HCT116 (cell line): Measurements from ENCODE around the gene TJAP1. TPM values are rescaled to one million over a fixed set of nuclear protein-coding genes. Genes with fewer than 3 reads are reported as not detected.

ENCODE experiments used
- ATAC-seq: fragments of 200-7000 bp; cut with Tn5 transposase; 2 replicates; pipeline ENCODE4 v1.9.1; 2020; ENCODE audit warnings: mild to moderate bottlenecking, moderate library complexity
- BruUV-seq: library from RNA; stranded (reverse); fragments of 400-500 nt; replicated peaks from 2 replicates; lab custom pipeline; 2021; lab: Mats Ljungman, UMichigan
- CTCF ChIA-PET: fragments of 300-600 bp; sonication (Branson Sonifier 250); formaldehyde crosslinking; loops from one replicate; lab custom pipeline; 2021; ENCODE audit warnings: antibody characterized with exemption; lab: Charles Lee
- POLR2A ChIA-PET: fragments of 300-600, 350-600 bp; sonication (Branson Sonifier 250); formaldehyde crosslinking; loops from one replicate; lab custom pipeline; 2021; ENCODE audit warnings: antibody characterized with exemption; lab: Charles Lee
- RAD21 ChIA-PET, 2 experiments: fragments of 300-600 bp; sonication (Branson Sonifier 250); formaldehyde crosslinking; loops; one replicate each; lab custom pipeline; 2023; ENCODE audit warnings: low total read pairs in 2 of 2; ENCODE audit not compliant: uncharacterized antibody in 2 of 2, unreplicated experiment in 2 of 2, low non-redundant PET in 1 of 2; lab: Charles Lee
- DNase-seq: peaks from one replicate; pipeline ENCODE4 v3.0.0-alpha.2; 2010; ENCODE audit warnings: low read depth, low spot score
- H2AFZ ChIP-seq: fragments of 200-600 bp; shearing (Covaris generic), sonication (generic); 2 replicates; pipeline ENCODE4 v1.6.1; 2017; ENCODE audit warnings: low read depth, mixed run types, mixed read lengths, antibody characterized with exemption, low read length; ENCODE audit not compliant: poor library complexity, severe bottlenecking
- H3K27ac ChIP-seq: 2 replicates; pipeline ENCODE4 v1.5.1; 2012; ENCODE audit warnings: low read depth, low read length
- H3K27me3 ChIP-seq: fragments of 200-600 bp; sonication (generic); 2 replicates; pipeline ENCODE4 v1.6.1; 2016; ENCODE audit warnings: mixed run types, low read length, mixed read lengths; ENCODE audit not compliant: insufficient read depth
- H3K36me3 ChIP-seq, 2 experiments: fragments of 200-500 bp in 1 of 2; fragments of 200-600 bp in 1 of 2; sonication (Bioruptor generic) in 1 of 2; sonication (generic) in 1 of 2; 2 replicates each; pipeline versions ENCODE4 v1.5.1 to v1.6.1; 2014 to 2016; ENCODE audit warnings: low read length in 2 of 2, inconsistent platforms in 1 of 2, mixed read lengths in 1 of 2, mixed run types in 1 of 2; ENCODE audit not compliant: insufficient read depth in 2 of 2, control insufficient read depth in 1 of 2
- H3K4me1 ChIP-seq, 2 experiments: fragments of 200-600 bp in 1 of 2; sonication (generic) in 1 of 2; 2 replicates each; pipeline versions ENCODE4 v1.5.1 to v1.6.1; 2012 to 2017; ENCODE audit warnings: low read length in 2 of 2, inconsistent platforms in 1 of 2, mild to moderate bottlenecking in 1 of 2, mixed read lengths in 1 of 2, mixed run types in 1 of 2, moderate library complexity in 1 of 2; ENCODE audit not compliant: insufficient read depth in 2 of 2, control insufficient read depth in 1 of 2
- H3K4me2 ChIP-seq: fragments of 200-600 bp; sonication (generic); 2 replicates; pipeline ENCODE4 v1.6.1; 2017; ENCODE audit warnings: mixed run types, low read length, mixed read lengths
- H3K4me3 ChIP-seq, 2 experiments: fragments of 200-600 bp in 1 of 2; sonication (generic) in 1 of 2; replicated peaks in 1 of 2; 2 replicates each; pipeline ENCODE4 v1.5.1; 2011 to 2016; ENCODE audit warnings: low read length in 2 of 2, control low read depth in 1 of 2, low read depth in 1 of 2, mild to moderate bottlenecking in 1 of 2, mixed read lengths in 1 of 2, mixed run types in 1 of 2
- H3K79me2 ChIP-seq: fragments of 200-600 bp; sonication (generic); 2 replicates; pipeline ENCODE4 v1.6.1; 2017; ENCODE audit warnings: mild to moderate bottlenecking, mixed run types, low read length, moderate library complexity, mixed read lengths; ENCODE audit not compliant: insufficient read depth
- H3K9ac ChIP-seq: fragments of 200-600 bp; sonication (generic); 2 replicates; pipeline ENCODE4 v1.6.1; 2016; ENCODE audit warnings: low read length, mixed read lengths
- H3K9me2 ChIP-seq: fragments of 200-600 bp; sonication (generic), shearing (Covaris generic); 2 replicates; pipeline ENCODE4 v1.6.1; 2017; ENCODE audit warnings: mixed run types, mild to moderate bottlenecking, moderate library complexity; ENCODE audit not compliant: insufficient read depth
- H3K9me3 ChIP-seq, 2 experiments: fragments of 200-500 bp in 1 of 2; fragments of 200-600 bp in 1 of 2; sonication (Bioruptor generic) in 1 of 2; sonication (generic) in 1 of 2; 2 replicates each; pipeline ENCODE4 v1.6.1; 2014 to 2017; ENCODE audit warnings: low read length in 2 of 2, mixed read lengths in 2 of 2, inconsistent platforms in 1 of 2, low read depth in 1 of 2, mild to moderate bottlenecking in 1 of 2, mixed run types in 1 of 2, moderate library complexity in 1 of 2; ENCODE audit not compliant: control insufficient read depth in 1 of 2, insufficient read depth in 1 of 2
- H4K20me1 ChIP-seq: fragments of 200-600 bp; sonication (generic), shearing (Covaris generic); 2 replicates; pipeline ENCODE4 v1.6.1; 2017; ENCODE audit warnings: mixed run types, mild to moderate bottlenecking, moderate library complexity; ENCODE audit not compliant: insufficient read depth
- EGR1 ChIP-seq: IDR thresholded peaks from 2 replicates; pipeline ENCODE4 v1.6.1; 2012; ENCODE audit warnings: low read depth
- ELF1 ChIP-seq: IDR thresholded peaks from 2 replicates; pipeline ENCODE4 v1.6.1; 2012; ENCODE audit warnings: low read depth, borderline replicate concordance
- EZH2 ChIP-seq: fragments of 200-600 bp; sonication (generic); IDR thresholded peaks from 2 replicates; pipeline ENCODE4 v1.6.1; 2017; ENCODE audit warnings: antibody characterized with exemption, mixed run types
- EZH2phosphoT487 ChIP-seq: fragments of 200-600 bp; IDR thresholded peaks from 2 replicates; pipeline ENCODE4 v1.6.1; 2018; ENCODE audit warnings: antibody characterized with exemption, borderline replicate concordance
- JUND ChIP-seq: IDR thresholded peaks from 2 replicates; pipeline ENCODE4 v1.6.1; 2012
- YY1 ChIP-seq: IDR thresholded peaks from 2 replicates; pipeline ENCODE4 v1.6.1; 2011; ENCODE audit warnings: low read length, low read depth, moderate library complexity, mild to moderate bottlenecking; ENCODE audit not compliant: insufficient replicate concordance; ENCODE audit errors: extremely low read depth
- intact Hi-C: fragments of 100-400 bp; cut with micrococcal nuclease; formaldehyde crosslinking; loops from 2 replicates; pipeline ENCODE4 v1.10.0; 2022
- total RNA-seq: library from RNA; stranded (reverse); gene quantifications from one replicate; pipeline ENCODE4 v1.2.1, GENCODE V29; 2021; ENCODE audit not compliant: unreplicated experiment
- TF ChIP-seq, protein P1 (sequence below): IDR thresholded peaks from 2 replicates; pipeline ENCODE4 v1.6.1; 2011; ENCODE audit warnings: mild to moderate bottlenecking, low read length, moderate library complexity; ENCODE audit not compliant: insufficient replicate concordance; ENCODE audit errors: extremely low read depth
- TF ChIP-seq, protein P2 (sequence below): IDR thresholded peaks from 2 replicates; pipeline ENCODE4 v1.6.1; 2012; ENCODE audit warnings: low read depth

The TJAP1 gene
- total RNA-seq, 1 experiment from 2014 or later: 45.2 TPM

DNA sequence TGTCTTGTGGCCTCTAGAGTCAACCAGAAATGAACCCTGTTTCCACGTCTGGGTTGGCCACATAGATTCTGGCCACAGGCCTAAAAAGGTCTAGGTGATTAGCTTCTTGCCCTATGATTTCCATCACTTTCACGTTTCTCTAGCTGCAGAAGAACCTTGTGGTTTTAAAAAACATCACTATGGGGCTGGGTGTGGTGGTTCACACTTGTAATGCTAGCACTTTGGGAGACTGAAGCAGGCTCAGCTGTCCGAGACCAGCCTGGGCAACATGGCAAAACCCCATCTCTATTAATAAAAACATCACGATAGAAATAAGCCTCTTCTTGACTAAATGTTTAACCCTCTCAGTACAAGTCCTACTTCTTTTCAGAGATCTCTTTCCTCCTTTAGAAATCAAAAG, 67.1 kb downstream of the TJAP1 start:
- Histone ChIP-seq H3K27ac (no peak overlapping the region), H3K4me2 (no peak overlapping the region), H2AFZ (no peak overlapping the region), H3K4me3 (no peak overlapping the region), H3K27me3 (no peaks in the 10 kb centered on the region), H3K79me2 (peaks cover 17% of the 10 kb centered on the region), H3K36me3 (peaks cover 57 to 61% of the 10 kb centered on the region in 2 experiments), H3K9me2 (no peaks in the 10 kb centered on the region), H4K20me1 (no peaks in the 10 kb centered on the region), H3K9me3 (no peaks in the 10 kb centered on the region), H3K9ac (no peak overlapping the region), H3K4me1 (no peaks in the 10 kb centered on the region)
- no TSS peak for BruUV-seq
- DNase-seq: no peak
- ChIA-PET CTCF (no interaction called here), RAD21 (no interaction called here), POLR2A (no interaction called here)
- ATAC-seq: no peak
- intact Hi-C loops: no loop called here
- TF ChIP-seq EZH2phosphoT487: no peak
- no peak for TF ChIP-seq ELF1
- no peak for TF ChIP-seq EZH2
- TF ChIP-seq, protein P1, sequence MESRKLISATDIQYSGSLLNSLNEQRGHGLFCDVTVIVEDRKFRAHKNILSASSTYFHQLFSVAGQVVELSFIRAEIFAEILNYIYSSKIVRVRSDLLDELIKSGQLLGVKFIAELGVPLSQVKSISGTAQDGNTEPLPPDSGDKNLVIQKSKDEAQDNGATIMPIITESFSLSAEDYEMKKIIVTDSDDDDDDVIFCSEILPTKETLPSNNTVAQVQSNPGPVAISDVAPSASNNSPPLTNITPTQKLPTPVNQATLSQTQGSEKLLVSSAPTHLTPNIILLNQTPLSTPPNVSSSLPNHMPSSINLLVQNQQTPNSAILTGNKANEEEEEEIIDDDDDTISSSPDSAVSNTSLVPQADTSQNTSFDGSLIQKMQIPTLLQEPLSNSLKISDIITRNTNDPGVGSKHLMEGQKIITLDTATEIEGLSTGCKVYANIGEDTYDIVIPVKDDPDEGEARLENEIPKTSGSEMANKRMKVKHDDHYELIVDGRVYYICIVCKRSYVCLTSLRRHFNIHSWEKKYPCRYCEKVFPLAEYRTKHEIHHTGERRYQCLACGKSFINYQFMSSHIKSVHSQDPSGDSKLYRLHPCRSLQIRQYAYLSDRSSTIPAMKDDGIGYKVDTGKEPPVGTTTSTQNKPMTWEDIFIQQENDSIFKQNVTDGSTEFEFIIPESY: no peak
- no peak for TF ChIP-seq YY1
- TF ChIP-seq JUND: no peak
- TF ChIP-seq EGR1: no peak
- TF ChIP-seq, protein P2, sequence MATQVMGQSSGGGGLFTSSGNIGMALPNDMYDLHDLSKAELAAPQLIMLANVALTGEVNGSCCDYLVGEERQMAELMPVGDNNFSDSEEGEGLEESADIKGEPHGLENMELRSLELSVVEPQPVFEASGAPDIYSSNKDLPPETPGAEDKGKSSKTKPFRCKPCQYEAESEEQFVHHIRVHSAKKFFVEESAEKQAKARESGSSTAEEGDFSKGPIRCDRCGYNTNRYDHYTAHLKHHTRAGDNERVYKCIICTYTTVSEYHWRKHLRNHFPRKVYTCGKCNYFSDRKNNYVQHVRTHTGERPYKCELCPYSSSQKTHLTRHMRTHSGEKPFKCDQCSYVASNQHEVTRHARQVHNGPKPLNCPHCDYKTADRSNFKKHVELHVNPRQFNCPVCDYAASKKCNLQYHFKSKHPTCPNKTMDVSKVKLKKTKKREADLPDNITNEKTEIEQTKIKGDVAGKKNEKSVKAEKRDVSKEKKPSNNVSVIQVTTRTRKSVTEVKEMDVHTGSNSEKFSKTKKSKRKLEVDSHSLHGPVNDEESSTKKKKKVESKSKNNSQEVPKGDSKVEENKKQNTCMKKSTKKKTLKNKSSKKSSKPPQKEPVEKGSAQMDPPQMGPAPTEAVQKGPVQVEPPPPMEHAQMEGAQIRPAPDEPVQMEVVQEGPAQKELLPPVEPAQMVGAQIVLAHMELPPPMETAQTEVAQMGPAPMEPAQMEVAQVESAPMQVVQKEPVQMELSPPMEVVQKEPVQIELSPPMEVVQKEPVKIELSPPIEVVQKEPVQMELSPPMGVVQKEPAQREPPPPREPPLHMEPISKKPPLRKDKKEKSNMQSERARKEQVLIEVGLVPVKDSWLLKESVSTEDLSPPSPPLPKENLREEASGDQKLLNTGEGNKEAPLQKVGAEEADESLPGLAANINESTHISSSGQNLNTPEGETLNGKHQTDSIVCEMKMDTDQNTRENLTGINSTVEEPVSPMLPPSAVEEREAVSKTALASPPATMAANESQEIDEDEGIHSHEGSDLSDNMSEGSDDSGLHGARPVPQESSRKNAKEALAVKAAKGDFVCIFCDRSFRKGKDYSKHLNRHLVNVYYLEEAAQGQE: no peak
